HCT116 (cell line): ENCODE data around the gene AZGP1. TPM values are rescaled to one million over a fixed set of nuclear protein-coding genes. Genes with fewer than 3 reads are reported as not detected.

Source experiments
- ATAC-seq: fragments of 200-7000 bp; cut with Tn5 transposase; 2 replicates; pipeline ENCODE4 v1.9.1; 2020; ENCODE audit warnings: mild to moderate bottlenecking, moderate library complexity
- BruUV-seq: library from RNA; stranded (reverse); fragments of 400-500 nt; replicated peaks from 2 replicates; lab custom pipeline; 2021; lab: Mats Ljungman, UMichigan
- CTCF ChIA-PET: fragments of 300-600 bp; sonication (Branson Sonifier 250); formaldehyde crosslinking; loops from one replicate; lab custom pipeline; 2021; ENCODE audit warnings: antibody characterized with exemption; lab: Charles Lee
- POLR2A ChIA-PET: fragments of 300-600, 350-600 bp; sonication (Branson Sonifier 250); formaldehyde crosslinking; loops from one replicate; lab custom pipeline; 2021; ENCODE audit warnings: antibody characterized with exemption; lab: Charles Lee
- RAD21 ChIA-PET, 2 experiments: fragments of 300-600 bp; sonication (Branson Sonifier 250); formaldehyde crosslinking; loops; one replicate each; lab custom pipeline; 2023; ENCODE audit warnings: low total read pairs in 2 of 2; ENCODE audit not compliant: uncharacterized antibody in 2 of 2, unreplicated experiment in 2 of 2, low non-redundant PET in 1 of 2; lab: Charles Lee
- DNase-seq: peaks from one replicate; pipeline ENCODE4 v3.0.0-alpha.2; 2010; ENCODE audit warnings: low read depth, low spot score
- H2AFZ ChIP-seq: fragments of 200-600 bp; shearing (Covaris generic), sonication (generic); 2 replicates; pipeline ENCODE4 v1.6.1; 2017; ENCODE audit warnings: low read depth, mixed run types, mixed read lengths, antibody characterized with exemption, low read length; ENCODE audit not compliant: poor library complexity, severe bottlenecking
- H3K27ac ChIP-seq: 2 replicates; pipeline ENCODE4 v1.5.1; 2012; ENCODE audit warnings: low read depth, low read length
- H3K27me3 ChIP-seq: fragments of 200-600 bp; sonication (generic); 2 replicates; pipeline ENCODE4 v1.6.1; 2016; ENCODE audit warnings: mixed run types, low read length, mixed read lengths; ENCODE audit not compliant: insufficient read depth
- H3K36me3 ChIP-seq, 2 experiments: fragments of 200-500 bp in 1 of 2; fragments of 200-600 bp in 1 of 2; sonication (Bioruptor generic) in 1 of 2; sonication (generic) in 1 of 2; 2 replicates each; pipeline versions ENCODE4 v1.5.1 to v1.6.1; 2014 to 2016; ENCODE audit warnings: low read length in 2 of 2, inconsistent platforms in 1 of 2, mixed read lengths in 1 of 2, mixed run types in 1 of 2; ENCODE audit not compliant: insufficient read depth in 2 of 2, control insufficient read depth in 1 of 2
- H3K4me1 ChIP-seq, 2 experiments: fragments of 200-600 bp in 1 of 2; sonication (generic) in 1 of 2; 2 replicates each; pipeline versions ENCODE4 v1.5.1 to v1.6.1; 2012 to 2017; ENCODE audit warnings: low read length in 2 of 2, inconsistent platforms in 1 of 2, mild to moderate bottlenecking in 1 of 2, mixed read lengths in 1 of 2, mixed run types in 1 of 2, moderate library complexity in 1 of 2; ENCODE audit not compliant: insufficient read depth in 2 of 2, control insufficient read depth in 1 of 2
- H3K4me2 ChIP-seq: fragments of 200-600 bp; sonication (generic); 2 replicates; pipeline ENCODE4 v1.6.1; 2017; ENCODE audit warnings: mixed run types, low read length, mixed read lengths
- H3K4me3 ChIP-seq, 2 experiments: fragments of 200-600 bp in 1 of 2; sonication (generic) in 1 of 2; replicated peaks in 1 of 2; 2 replicates each; pipeline ENCODE4 v1.5.1; 2011 to 2016; ENCODE audit warnings: low read length in 2 of 2, control low read depth in 1 of 2, low read depth in 1 of 2, mild to moderate bottlenecking in 1 of 2, mixed read lengths in 1 of 2, mixed run types in 1 of 2
- H3K79me2 ChIP-seq: fragments of 200-600 bp; sonication (generic); 2 replicates; pipeline ENCODE4 v1.6.1; 2017; ENCODE audit warnings: mild to moderate bottlenecking, mixed run types, low read length, moderate library complexity, mixed read lengths; ENCODE audit not compliant: insufficient read depth
- H3K9ac ChIP-seq: fragments of 200-600 bp; sonication (generic); 2 replicates; pipeline ENCODE4 v1.6.1; 2016; ENCODE audit warnings: low read length, mixed read lengths
- H3K9me2 ChIP-seq: fragments of 200-600 bp; sonication (generic), shearing (Covaris generic); 2 replicates; pipeline ENCODE4 v1.6.1; 2017; ENCODE audit warnings: mixed run types, mild to moderate bottlenecking, moderate library complexity; ENCODE audit not compliant: insufficient read depth
- H3K9me3 ChIP-seq, 2 experiments: fragments of 200-500 bp in 1 of 2; fragments of 200-600 bp in 1 of 2; sonication (Bioruptor generic) in 1 of 2; sonication (generic) in 1 of 2; 2 replicates each; pipeline ENCODE4 v1.6.1; 2014 to 2017; ENCODE audit warnings: low read length in 2 of 2, mixed read lengths in 2 of 2, inconsistent platforms in 1 of 2, low read depth in 1 of 2, mild to moderate bottlenecking in 1 of 2, mixed run types in 1 of 2, moderate library complexity in 1 of 2; ENCODE audit not compliant: control insufficient read depth in 1 of 2, insufficient read depth in 1 of 2
- H4K20me1 ChIP-seq: fragments of 200-600 bp; sonication (generic), shearing (Covaris generic); 2 replicates; pipeline ENCODE4 v1.6.1; 2017; ENCODE audit warnings: mixed run types, mild to moderate bottlenecking, moderate library complexity; ENCODE audit not compliant: insufficient read depth
- CEBPB ChIP-seq: IDR thresholded peaks from 2 replicates; pipeline ENCODE4 v1.6.1; 2012; ENCODE audit warnings: low read depth
- EGR1 ChIP-seq: IDR thresholded peaks from 2 replicates; pipeline ENCODE4 v1.6.1; 2012; ENCODE audit warnings: low read depth
- ELF1 ChIP-seq: IDR thresholded peaks from 2 replicates; pipeline ENCODE4 v1.6.1; 2012; ENCODE audit warnings: low read depth, borderline replicate concordance
- EZH2 ChIP-seq: fragments of 200-600 bp; sonication (generic); IDR thresholded peaks from 2 replicates; pipeline ENCODE4 v1.6.1; 2017; ENCODE audit warnings: antibody characterized with exemption, mixed run types
- JUND ChIP-seq: IDR thresholded peaks from 2 replicates; pipeline ENCODE4 v1.6.1; 2012
- POLR2A ChIP-seq: IDR thresholded peaks from 2 replicates; pipeline ENCODE4 v1.7.0; 2011; ENCODE audit warnings: borderline replicate concordance; ENCODE audit not compliant: insufficient read depth, insufficient read length; ENCODE audit errors: extremely low read depth
- RAD21 ChIP-seq: IDR thresholded peaks from 2 replicates; pipeline ENCODE4 v1.6.1; 2012; ENCODE audit warnings: low read depth, mild to moderate bottlenecking
- SP1 ChIP-seq: IDR thresholded peaks from 2 replicates; pipeline ENCODE4 v1.6.1; 2012; ENCODE audit warnings: low read depth
- SRF ChIP-seq: IDR thresholded peaks from 2 replicates; pipeline ENCODE4 v1.6.1; 2012; ENCODE audit warnings: low read depth
- YY1 ChIP-seq: IDR thresholded peaks from 2 replicates; pipeline ENCODE4 v1.6.1; 2011; ENCODE audit warnings: low read length, low read depth, moderate library complexity, mild to moderate bottlenecking; ENCODE audit not compliant: insufficient replicate concordance; ENCODE audit errors: extremely low read depth
- ZBTB33 ChIP-seq: IDR thresholded peaks from 2 replicates; pipeline ENCODE4 v1.6.1; 2011; ENCODE audit warnings: mild to moderate bottlenecking, low read length, moderate library complexity; ENCODE audit not compliant: insufficient replicate concordance; ENCODE audit errors: extremely low read depth
- ZFX ChIP-seq: fragments of 450-650 bp; IDR thresholded peaks from 2 replicates; pipeline ENCODE4 v1.6.1; 2017
- ZNF274 ChIP-seq: fragments of 200-500 bp; sonication (Bioruptor generic); IDR thresholded peaks from 2 replicates; pipeline ENCODE4 v1.6.1; 2014; ENCODE audit warnings: mild to moderate bottlenecking, low read depth, low read length, inconsistent platforms
- intact Hi-C: fragments of 100-400 bp; cut with micrococcal nuclease; formaldehyde crosslinking; loops from 2 replicates; pipeline ENCODE4 v1.10.0; 2022
- total RNA-seq: library from RNA; stranded (reverse); gene quantifications from one replicate; pipeline ENCODE4 v1.2.1, GENCODE V29; 2021; ENCODE audit not compliant: unreplicated experiment
- TF ChIP-seq, protein P1 (sequence below): IDR thresholded peaks from 2 replicates; pipeline ENCODE4 v1.6.1; 2012
- TF ChIP-seq, protein P2 (sequence below): IDR thresholded peaks from 2 replicates; pipeline ENCODE4 v1.6.1; 2012; ENCODE audit warnings: low read depth

Gene AZGP1
- total RNA-seq, 1 experiment from 2014 or later: 1.1 TPM

DNA sequence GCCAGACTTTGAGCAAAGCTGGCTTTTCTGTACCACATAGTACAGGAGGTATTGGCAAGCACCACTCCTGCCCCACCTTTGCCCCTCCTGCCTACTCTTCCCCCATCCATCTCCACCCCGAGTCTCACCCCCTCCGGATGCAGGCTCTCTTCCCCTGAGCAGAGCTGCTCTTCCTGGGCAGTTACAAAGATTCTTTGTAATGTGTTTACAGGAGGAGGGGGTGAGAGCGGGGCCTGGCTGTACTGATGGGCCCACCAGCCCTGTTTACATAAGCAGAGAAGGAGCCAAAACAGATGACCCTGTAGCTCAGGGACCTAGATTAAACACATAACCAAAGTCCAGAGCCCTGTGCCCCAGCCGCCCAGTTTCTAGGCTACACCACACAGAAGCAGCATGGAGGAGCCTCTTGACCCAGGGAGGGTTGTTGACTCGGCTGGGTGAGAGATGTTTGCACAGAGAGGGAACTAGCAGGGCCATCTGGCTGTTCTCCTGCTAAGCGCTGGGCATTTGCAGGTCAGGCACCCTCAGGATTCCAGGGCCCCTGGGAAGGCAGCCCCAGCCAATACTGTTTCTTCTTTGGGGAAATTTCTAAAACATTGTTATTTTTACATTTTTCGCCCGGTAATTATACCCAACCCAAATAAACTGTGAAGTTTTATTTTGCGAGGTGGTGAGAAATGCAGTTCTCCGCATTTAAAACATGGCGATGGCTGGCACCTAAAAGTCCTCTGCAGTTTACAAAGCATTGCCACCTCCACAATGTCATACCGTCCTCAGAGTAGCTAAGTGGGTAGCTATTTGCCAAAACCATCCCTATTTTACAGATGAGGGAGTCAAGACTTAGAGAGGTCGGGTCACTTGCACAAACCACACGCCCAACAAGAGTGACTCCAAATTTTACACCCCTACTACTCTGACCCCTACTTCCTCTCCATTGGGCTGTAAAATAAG is 28.2 kb upstream of the AZGP1 start:
- POLR2A ChIA-PET: no interaction called here
- intact Hi-C loops: no loop called here
- Histone ChIP-seq H3K9ac (no peak overlapping the region), H3K36me3 (no peaks in the 10 kb centered on the region), H3K27ac (no peak overlapping the region)
- TF ChIP-seq YY1: no peak
- no peak for TF ChIP-seq ZBTB33
- no peak for TF ChIP-seq EGR1
- TF ChIP-seq ZNF274: no peak
- TF ChIP-seq EZH2: no peak
- TF ChIP-seq RAD21: no peak
- no peak for TF ChIP-seq ELF1
- TF ChIP-seq JUND: no peak
- TF ChIP-seq, protein P1, sequence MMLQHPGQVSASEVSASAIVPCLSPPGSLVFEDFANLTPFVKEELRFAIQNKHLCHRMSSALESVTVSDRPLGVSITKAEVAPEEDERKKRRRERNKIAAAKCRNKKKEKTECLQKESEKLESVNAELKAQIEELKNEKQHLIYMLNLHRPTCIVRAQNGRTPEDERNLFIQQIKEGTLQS: no peak
- no peak for TF ChIP-seq CEBPB
- TF ChIP-seq, protein P2, sequence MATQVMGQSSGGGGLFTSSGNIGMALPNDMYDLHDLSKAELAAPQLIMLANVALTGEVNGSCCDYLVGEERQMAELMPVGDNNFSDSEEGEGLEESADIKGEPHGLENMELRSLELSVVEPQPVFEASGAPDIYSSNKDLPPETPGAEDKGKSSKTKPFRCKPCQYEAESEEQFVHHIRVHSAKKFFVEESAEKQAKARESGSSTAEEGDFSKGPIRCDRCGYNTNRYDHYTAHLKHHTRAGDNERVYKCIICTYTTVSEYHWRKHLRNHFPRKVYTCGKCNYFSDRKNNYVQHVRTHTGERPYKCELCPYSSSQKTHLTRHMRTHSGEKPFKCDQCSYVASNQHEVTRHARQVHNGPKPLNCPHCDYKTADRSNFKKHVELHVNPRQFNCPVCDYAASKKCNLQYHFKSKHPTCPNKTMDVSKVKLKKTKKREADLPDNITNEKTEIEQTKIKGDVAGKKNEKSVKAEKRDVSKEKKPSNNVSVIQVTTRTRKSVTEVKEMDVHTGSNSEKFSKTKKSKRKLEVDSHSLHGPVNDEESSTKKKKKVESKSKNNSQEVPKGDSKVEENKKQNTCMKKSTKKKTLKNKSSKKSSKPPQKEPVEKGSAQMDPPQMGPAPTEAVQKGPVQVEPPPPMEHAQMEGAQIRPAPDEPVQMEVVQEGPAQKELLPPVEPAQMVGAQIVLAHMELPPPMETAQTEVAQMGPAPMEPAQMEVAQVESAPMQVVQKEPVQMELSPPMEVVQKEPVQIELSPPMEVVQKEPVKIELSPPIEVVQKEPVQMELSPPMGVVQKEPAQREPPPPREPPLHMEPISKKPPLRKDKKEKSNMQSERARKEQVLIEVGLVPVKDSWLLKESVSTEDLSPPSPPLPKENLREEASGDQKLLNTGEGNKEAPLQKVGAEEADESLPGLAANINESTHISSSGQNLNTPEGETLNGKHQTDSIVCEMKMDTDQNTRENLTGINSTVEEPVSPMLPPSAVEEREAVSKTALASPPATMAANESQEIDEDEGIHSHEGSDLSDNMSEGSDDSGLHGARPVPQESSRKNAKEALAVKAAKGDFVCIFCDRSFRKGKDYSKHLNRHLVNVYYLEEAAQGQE: no peak
- no peak for TF ChIP-seq SP1
- no peak for TF ChIP-seq ZFX
- no peak for TF ChIP-seq POLR2A
- TF ChIP-seq SRF: no peak
- TF ChIP-seq, all 23 proteins: peak for 0
- no peaks in the 10 kb centered on the region for H3K27me3 ChIP-seq
- H3K4me2 ChIP-seq: no peak overlapping the region
- ChIA-PET RAD21 (interaction anchor here in 1 of 2 experiments (1.0 kb wide), 1 partner anchor 78 kb away, joined by 3 read pairs; no protein-coding TSS in a partner anchor), CTCF (no interaction called here)
- no peaks in the 10 kb centered on the region for H3K9me2 ChIP-seq
- no TSS peak for BruUV-seq
- peaks cover 0 to 11% of the 10 kb centered on the region in 2 experiments; a peak in 2 of 4 replicates for H3K4me1 ChIP-seq
- H3K4me3 ChIP-seq: no peak overlapping the region
- DNase-seq (no peak), ATAC-seq (no peak)
- no peaks in the 10 kb centered on the region for H4K20me1 ChIP-seq
- no peaks in the 10 kb centered on the region for H3K9me3 ChIP-seq
- H2AFZ ChIP-seq: no peak overlapping the region
- no peaks in the 10 kb centered on the region for H3K79me2 ChIP-seq
